NCI-H345 treated with DMSO at 0.1 percent for 48 hours (cell line): ENCODE measurements around the gene UBE2D3.
A peak's percentile ranks its signal among the peaks of the same experiment; 100 is the strongest.
"Not testable (repeated sequence)": the region's sequence is repeated elsewhere in the genome, so short reads cannot be mapped to it uniquely, and the experiment has no call there.

ENCODE experiments used
- DNase-seq: peaks from one replicate; lab custom pipeline; 2025; ENCODE audit not compliant: unreplicated experiment; lab: John Stamatoyannopoulos, UW

UBE2D3 gene

GRCh38 chr4:102826890-102827673, at the start of gene UBE2D3:
Gene UBE2D3, minus strand, starts transcription at chr4:102827551. Its CDS starts 1,043 bp downstream, at chr4:102826508.
- DNase-seq, result peak; percentile 85

DNA sequence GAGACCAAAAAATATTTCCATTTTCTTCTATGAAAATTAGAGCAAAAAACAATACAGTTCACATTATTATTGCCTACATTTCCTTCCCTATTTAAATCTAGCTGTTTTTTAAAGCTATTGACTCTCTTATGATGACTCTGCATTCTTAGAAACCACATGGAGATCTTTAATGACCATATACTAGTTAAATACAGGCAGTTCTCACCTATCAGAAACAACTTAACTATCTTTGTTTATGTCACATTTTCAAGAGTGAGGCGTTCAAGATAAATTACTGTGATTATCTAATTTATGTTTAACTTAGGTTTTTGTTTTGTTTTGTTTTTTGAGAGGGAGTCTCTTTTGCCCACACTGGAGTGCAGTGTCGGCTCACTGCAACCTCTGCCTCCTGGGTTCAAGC, 44.4 kb upstream of the UBE2D3 start:
- no peak for DNase-seq

- DNase-seq, result no peak
These were observed 42.3 kb upstream of the UBE2D3 start for GRCh38 chr4:102869569-102870197.

- peak; percentile 70 for DNase-seq
These were observed 41.6 kb upstream of the UBE2D3 start, which contains the start of gene CISD2 for GRCh38 chr4:102868781-102869568. Gene CISD2, plus strand, starts transcription at chr4:102868992. Its CDS starts 93 bp downstream, at chr4:102869085.

- DNase-seq, result no peak
These were observed 40.9 kb upstream of the UBE2D3 start for GRCh38 chr4:102868153-102868780.

- no peak for DNase-seq
These were observed 40.2 kb upstream of the UBE2D3 start for GRCh38 chr4:102867278-102868152.

- not testable (repeated sequence) for DNase-seq
These were observed 38.0 kb upstream of the UBE2D3 start for GRCh38 chr4:102865327-102865726.

GRCh38 chr4:102862747-102863146, 35.4 kb upstream of the UBE2D3 start:
- no peak for DNase-seq

DNA sequence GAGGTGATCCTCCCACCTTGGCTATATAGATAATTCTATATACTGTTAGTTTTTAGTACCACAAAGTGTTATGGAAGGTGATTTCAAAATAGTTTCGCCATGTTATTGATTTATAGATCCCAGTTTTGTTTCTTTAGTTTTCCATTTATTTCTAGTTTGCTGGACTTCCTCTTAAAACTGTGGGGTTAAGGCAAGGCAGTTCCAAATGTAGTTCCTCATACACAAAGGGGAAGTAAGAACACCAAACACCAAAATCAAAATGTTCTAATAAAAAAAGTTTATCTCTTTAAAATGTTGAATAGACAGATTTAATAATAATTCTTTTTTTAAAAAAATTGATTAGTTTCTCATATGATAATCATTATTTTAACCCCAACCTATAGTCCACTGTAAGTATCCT, 34.7 kb upstream of the UBE2D3 start:
- no peak for DNase-seq

GRCh38 chr4:102860611-102861324, 33.4 kb upstream of the UBE2D3 start:
- no peak for DNase-seq

GRCh38 chr4:102858828-102859464, 31.6 kb upstream of the UBE2D3 start:
- DNase-seq, result no peak

GRCh38 chr4:102850370-102850769, 23.0 kb upstream of the UBE2D3 start:
- no peak for DNase-seq

DNA sequence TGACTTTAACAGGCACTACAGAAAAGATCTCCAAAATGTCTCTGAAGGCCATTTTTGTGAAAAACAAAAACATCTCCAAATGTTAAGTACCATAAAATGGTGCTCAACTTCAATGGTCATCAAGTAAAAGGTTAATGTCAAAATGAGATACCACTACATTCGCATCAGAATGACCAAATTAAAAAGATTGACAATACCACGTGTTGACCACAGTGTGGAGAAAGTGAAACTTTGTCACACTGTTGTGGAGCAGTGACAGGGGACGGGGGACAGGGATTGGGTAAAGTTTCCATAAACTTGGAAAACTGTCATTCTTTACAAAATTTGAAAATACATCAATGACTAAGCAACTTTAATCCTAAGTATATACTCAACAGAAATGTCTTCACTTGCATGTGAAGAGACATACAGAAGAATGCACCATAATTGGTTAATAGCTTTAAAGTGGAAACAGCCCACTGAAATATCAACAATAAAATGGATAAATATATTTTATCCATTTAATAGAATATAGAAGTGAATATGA, 22.3 kb upstream of the UBE2D3 start:
- DNase-seq, result no peak

DNA sequence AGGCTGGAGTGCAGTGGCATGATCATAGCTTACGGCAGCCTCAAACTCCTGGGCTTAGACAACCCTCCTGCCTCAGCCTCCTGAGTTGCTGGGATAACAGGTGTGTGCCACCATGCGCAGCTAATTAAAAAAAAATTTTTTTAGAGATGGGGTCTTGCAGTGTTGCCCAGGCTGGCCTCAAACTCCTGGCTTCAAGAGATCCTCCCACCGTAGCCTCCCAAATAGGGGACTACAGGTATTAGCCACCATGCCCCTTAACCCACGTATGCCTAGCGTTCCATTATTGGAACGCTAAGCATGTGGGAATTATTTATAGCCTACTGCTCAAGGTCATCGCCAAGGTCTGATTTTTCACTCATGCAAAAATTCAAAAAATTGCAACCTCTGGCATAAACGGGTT, 20.3 kb upstream of the UBE2D3 start:
- no peak for DNase-seq

- no peak for DNase-seq
These were observed 16.6 kb upstream of the UBE2D3 start for GRCh38 chr4:102843938-102844337.

DNA sequence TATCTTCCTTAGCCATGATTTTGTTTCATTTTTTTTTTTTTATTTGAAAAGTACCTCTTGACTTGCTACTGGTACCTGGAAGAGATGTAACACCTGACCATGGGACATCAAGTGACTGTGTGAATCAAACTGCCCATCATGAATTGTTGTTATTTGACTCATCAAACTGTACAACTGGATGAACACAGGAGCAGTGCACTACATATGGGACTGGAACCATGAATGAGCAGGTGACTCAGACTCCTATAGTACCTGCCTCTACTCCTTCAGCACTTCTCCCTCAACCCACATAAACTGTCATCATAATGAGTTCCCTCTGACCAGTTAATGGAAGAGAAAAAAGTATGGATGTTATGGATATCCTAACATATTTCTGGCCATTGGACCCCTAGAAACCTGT, 15.9 kb upstream of the UBE2D3 start:
- no peak for DNase-seq

GRCh38 chr4:102842367-102842766, 15.0 kb upstream of the UBE2D3 start:
- no peak for DNase-seq

GRCh38 chr4:102836596-102836995, 9.2 kb upstream of the UBE2D3 start:
- DNase-seq, result no peak

GRCh38 chr4:102832667-102833066, 5.3 kb upstream of the UBE2D3 start:
- DNase-seq, result no peak
